Germinal center (tissue), 1 donor: ENCODE data around the gene RNF25.

Source experiments
- DNase-seq: peaks from one replicate; pipeline ENCODE4 v3.0.0; 2012; ENCODE audit warnings: mixed read lengths, low spot score

The RNF25 gene

DNA sequence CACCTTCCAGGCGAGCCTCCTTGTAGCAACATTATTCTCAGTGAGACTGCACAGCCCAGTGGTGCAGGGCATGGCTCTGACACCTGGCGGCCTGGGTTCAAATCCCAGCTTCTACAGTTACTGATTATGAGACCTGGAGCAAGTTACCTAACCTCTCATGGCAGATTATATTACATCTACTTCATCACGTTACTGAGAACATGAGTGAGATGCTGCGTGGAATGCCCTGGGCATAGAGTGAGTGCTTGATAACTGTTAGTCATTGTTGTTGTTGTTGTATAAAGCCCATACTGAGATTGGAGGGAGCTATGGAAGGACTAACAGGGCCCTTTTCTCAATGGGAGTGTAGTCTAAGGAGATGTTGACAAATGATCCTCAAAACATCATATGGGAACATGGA lies 45.4 kb downstream of the RNF25 start:
- DNase-seq: no peak

DNA sequence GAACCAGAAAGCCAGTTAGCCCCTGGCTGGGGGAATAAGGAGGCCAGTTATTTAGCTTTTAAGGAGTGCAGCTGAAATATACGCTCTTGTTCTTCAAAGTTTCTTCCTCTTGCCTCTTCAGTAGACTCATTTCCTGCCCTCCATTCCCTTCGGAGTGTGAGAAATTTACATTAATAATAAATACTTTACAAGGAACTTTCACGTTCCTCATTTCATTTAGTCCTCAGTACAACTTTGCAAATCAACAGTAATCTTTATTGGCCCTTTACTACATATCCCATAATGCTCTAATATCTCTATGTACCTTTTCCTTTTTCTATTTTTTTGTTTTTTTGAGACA lies 48.5 kb downstream of the RNF25 start:
- no peak for DNase-seq

DNA sequence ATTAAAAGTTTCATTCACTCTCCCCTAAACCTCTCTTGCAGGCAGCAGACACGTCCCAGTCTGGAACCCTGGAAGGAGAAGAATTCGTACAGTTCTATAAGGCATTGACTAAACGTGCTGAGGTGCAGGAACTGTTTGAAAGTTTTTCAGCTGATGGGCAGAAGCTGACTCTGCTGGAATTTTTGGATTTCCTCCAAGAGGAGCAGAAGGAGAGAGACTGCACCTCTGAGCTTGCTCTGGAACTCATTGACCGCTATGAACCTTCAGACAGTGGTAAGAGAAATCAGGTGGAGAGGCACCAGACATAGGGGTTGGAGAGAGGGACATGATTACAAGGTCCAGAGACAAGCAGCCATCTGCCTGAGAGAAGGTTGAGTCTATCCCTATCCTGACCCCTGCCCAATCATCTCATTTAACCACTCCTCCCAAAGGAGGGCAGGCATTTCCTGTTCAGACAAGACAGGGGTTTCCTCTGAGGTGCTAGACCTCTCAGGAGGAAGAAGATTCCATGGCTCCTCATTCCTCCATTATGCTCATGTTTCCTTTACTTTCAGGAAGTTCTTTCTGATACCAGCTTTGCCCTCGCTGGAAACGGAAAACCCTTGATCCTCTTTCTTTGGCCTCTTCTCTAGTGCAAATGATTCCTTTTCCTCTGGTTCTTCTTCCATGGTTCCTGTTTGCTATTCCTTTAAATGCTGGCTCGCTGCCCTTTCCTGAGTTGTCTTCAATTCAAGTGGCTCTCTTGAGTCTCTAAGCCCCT lies 49.0 kb downstream of the RNF25 start:
- no peak for DNase-seq

GRCh38 chr2:218621007-218621406 lies 50.8 kb downstream of the RNF25 start:
- no peak for DNase-seq

- no peak for DNase-seq
Measured at GRCh38 chr2:218618102-218618860, 53.5 kb downstream of the RNF25 start.

DNA sequence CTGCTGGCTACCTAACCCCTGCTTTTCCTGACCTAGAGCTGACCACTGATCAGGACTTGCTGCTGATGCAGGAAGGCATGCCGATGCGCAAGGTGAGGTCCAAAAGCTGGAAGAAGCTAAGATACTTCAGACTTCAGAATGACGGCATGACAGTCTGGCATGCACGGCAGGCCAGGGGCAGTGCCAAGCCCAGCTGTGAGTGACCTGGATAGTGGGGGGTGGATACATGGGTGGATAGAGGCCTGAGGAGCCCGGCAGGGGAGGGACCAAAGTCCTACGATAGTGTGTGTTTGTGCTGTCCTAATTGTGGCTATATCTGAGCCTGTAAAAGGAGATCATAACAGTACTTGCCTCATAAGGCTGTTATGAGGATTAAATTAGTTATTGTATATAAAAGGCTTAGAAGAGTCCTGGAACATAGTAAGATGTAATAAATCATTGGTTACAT lies 55.9 kb downstream of the RNF25 start:
- DNase-seq: no peak
